ENCODE data around the gene NLGN1.
"Not testable (repeated sequence)": the region's sequence is repeated elsewhere in the genome, so short reads cannot be mapped to it uniquely, and the experiment has no call there.

Gene NLGN1

DNA sequence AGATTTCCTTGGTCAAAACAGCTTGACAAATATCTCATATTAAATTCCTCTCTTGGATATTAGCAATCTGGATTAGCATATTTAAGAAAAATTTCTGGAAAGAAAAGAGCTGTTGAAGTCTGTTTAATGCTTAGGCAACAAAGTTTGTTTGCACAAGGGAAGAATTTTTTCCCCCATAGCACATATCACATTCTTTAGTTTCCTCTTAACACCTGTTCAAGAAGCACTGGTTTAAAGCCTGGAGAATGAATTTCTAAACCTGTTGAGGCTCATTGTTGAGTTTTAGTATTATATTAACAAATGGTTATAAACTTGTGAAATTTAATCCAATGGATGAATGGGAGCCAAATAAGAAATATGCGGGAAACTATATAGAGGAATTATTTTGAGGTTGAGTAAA lies 41.5 kb downstream of the NLGN1 start:
- DNase-seq = no peak

DNA sequence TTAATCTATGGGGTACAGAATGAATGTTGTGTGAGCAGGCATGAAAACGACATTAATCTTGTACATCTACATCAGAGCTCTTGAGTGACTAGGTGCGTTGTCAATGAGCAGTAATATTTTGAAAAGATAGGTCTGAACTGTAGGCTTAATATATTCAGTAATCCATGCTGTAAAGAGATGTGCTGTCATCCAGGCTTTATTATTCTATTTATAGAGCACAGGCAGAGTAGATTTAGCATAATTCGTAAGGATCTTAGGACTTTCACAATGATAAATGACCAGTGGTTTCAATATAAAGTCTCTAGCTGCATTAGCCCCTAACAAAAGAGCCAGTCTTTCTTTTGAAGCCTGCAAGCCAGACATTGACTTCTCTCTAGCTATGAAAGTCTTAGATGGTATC lies 43.0 kb downstream of the NLGN1 start:
- no peak for DNase-seq

DNA sequence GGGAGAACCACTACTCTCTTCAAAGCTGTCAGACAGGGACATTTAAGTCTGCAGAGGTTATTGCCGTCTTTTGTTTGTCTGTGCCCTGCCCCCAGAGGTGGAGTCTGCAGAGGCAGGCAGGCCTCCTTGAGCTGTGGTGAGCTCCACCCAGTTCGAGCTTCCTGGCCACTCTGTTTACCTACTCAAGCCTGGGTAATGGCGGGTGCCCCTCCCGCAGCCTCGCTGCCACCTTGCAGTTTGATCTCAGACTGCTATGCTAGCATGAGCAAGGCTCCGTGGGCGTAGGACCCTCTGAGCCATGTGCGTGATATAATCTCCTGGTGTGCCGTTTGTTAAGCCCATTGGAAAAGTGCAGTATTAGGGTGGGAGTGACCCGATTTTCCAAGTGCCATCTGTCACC lies 54.0 kb downstream of the NLGN1 start:
- not testable (repeated sequence) for DNase-seq

DNA sequence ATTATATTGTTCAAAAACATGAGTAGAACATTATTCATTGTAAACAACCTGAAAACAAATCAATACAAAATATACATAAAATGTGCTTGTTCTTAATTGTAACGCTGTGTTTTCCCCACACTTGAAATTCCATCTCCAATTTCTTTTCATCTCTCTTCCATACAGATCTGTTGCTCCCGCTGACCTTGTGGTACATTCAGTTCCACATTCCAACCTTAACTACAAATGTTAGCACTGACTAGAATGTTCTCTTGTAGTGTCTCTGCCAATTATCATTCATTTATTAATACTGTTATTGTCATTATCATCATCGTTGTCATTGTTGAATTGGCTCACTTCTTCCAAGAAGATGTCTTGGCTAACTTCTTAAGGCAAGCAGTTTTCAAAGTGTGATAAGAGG lies 65.7 kb downstream of the NLGN1 start:
- DNase-seq = no peak

DNA sequence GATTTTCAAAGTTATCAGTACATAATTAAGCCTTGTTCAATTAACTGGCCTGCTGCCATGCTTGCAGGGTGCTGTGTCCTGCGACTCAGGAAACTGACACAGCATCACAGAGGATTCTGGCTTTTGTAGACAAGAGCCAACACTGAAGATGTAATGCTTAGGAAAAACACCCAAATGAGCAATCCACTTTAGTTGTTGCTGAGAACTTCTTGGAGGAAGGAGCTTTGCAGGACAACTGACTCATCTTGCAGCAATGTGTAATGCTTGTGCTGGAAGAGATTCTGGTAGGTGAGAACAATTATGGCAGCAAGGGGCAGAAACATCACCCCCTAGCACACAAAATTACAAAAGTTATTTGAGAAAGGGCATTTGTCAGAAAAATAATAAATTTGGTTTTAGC lies 67.6 kb downstream of the NLGN1 start:
- no peak for DNase-seq

DNA sequence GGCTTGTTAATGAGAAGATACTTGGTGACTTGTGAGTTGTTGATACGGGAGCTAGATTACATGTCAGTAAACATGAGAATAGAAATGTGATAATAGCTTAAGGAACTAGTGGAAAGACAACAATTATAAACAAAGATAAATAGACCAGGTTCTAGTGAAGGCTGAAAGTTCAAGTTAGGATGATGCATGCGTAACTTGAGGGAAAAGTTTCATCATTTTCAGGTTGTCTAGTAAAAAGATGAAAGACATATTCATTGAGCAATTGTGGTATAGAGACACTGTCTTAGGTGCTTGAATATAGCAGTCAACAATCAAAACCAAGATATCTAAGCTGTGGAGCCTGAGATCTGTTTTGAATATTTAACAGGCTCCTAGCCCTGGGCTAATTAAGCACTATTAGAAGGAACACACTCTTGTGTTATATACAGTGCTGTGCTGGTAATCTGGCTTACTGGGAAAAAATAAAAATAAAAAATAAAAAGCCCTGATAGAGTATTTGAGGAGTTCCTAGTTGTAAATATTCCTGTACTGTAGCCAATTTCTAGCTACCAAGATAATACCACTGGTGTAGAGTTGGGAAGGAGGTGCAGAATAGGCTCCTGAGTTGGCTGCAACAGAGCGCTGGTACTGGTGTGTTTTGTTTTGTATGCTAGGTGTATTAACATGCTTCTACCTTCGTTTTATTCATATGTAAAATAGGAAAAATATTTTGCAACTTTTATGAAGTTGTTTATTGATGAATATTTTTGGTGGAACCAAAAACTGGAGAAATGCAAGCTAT lies 68.5 kb downstream of the NLGN1 start:
- no peak for DNase-seq

DNA sequence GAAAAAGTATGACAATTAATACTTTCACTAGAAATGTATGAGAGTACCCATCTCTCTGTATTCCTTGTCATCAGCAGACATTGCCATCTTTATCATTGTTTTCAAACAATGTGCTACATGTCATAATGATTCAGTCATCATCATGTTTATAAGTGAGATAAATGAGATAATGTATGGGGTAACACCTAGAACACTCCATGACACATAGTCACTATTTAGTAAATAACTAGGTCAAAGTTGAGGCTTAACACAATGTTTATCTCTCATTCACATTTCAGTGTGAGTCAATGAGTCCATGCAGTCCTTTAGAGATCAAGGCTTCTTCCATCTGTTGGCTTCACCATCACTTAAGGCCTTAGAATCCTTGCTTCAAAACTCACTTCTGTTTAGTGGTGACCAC lies 70.0 kb downstream of the NLGN1 start:
- DNase-seq = no peak

DNA sequence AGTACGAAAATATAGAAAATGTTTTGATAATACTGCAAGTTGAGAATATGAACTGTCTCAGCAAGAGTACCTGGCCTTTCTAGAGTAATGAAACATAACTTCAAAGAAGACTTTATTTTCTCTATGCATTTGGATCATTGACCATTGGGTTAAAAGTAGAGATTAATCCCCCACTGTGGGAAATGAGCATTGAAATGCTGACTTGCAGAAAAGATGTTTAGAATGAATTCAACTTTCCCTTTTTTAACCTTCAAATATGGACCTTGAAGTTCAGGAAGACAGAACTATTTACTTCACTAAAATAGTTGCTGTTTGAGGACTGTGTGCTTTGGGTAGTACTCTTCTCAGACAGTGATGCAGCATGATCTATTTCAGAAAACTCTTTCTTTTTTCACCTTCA lies 75.7 kb downstream of the NLGN1 start:
- DNase-seq = no peak

DNA sequence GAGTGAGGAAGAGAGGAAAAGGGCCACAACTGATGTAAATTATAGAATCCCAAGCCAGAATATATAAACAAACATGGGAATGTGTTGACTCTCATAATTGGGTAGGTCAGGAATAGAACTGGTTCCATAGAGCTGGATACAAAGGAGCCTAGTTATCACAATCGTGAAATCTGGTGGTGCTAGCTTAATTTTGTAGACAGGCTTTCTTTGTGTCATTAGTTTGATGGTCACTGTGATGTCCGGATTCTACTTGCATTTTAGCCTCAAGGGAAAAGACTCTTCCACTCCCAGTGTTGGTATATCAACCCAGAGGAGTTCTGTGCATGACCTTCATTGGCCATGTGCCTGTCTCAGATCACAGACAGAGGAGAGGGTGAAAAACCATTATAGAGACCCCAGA lies 81.8 kb downstream of the NLGN1 start:
- no peak for DNase-seq

DNA sequence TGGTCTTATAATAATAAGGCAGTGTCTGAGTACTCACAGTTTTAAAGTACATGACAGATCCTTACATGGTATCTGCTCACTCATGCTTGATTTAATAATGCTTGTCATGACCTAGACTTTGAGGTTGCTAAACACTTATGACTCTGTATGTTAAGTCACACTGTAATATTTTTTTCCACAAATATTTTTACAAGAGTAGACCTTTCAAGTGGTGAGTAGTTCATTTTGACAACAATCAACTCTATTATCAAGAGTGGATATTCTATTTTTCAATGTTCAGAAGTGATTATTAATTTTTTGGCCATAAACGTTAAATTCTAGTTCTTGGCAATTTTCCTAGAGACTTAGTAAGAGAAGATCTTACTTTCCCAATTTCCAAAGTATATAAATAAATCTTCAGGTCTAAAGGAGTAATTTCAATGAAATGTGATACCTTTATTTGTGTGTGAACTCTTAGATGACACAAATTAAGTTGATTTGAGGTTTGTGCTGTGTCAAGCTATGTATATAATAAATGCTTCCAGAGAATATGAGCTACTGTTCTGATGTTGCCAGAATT lies 104.5 kb downstream of the NLGN1 start:
- no peak for DNase-seq

DNA sequence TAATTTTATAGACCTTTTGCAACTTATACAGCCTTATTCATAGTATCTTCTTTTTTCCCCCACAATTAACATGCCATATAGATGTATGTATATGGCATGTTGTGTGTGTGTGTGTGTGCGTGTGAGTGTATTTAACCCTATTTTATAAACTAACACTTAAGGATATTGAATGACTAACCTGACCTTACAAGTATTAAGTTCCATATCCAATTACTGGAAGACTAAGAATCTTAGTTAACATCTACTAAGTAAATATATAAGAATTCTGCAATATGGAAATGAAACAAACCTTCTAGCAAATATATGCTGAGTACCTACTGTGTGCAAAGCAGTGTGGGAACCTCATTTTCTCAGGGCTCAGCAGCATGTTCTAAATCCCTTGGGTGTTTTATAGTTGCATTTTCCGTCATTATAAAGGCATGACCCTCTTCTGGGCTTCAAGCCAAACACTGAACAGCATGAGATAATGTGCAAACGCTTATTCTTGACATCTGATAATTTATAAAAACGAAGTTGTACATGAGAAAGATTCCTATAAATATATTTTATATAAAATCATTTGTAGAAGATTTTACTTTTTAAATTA lies 105.5 kb downstream of the NLGN1 start:
- no peak for DNase-seq

DNA sequence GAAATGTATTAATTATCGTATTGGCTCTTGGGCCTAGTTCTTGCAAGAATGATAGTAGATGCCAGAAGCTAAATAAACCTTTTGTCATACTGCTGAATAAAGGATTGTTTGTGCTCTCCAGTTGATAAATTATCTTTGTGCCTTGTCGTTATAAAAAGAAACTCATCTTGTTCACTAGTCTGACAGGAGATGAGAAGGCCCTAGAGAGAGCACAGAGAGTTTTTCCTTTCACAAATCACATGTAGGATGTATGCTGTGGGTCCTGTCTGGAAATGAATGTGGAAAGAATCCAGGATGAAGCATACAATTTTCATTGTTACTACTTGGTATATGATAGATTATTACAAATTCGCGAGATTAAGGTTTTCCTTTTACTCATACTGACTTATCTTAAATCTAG lies 113.0 kb downstream of the NLGN1 start:
- no peak for DNase-seq

DNA sequence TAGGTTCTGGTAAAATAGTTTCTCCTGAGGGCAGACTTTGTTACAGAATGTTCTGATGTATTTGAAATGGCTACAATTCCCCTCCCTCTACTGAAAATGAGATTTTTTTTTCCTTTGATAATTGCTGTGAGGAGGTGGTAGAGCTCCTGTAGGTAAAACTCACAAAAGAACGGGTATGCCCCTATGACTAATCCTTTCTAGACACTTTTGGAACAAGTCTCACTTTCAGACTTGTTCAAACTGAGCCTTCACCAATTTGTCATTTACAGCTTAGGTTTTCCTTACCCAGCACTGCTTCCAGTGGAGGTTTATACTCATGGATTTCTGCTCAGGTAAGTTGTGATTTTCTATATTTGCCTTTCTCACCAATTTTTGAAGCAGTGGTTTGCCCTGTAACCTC lies 115.6 kb downstream of the NLGN1 start:
- DNase-seq = no peak

DNA sequence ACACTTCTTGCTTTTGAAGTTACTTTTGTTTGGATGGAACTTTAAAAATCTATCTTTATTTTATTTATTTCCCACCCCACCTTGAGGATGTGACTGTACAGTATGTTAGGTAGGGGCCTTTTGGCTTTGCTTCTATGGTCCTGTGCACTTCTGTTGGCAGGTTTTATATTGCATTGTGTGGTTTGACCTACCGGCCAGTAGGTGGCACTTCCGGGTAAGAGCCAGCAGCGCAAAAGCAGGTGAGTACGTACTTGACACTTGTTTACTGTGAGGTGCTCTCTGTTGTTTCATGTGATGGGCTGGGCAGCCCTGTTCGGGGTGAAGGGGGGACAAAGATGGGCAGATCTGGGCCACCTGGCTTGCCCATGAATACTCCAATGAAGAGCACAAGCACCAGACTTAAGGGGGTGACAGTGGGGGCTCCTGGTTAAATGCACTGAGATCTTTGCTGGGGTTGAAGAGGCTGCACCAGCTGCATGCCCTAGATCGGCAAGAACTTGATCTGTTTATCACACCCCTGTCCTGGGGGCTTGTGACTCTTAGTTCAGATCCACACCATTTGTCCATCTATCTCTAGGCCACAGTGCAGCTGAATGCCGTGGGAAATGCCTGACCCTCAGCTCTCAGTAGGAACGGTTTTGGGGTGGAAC lies 131.6 kb downstream of the NLGN1 start:
- DNase-seq = peak; percentile 9

DNA sequence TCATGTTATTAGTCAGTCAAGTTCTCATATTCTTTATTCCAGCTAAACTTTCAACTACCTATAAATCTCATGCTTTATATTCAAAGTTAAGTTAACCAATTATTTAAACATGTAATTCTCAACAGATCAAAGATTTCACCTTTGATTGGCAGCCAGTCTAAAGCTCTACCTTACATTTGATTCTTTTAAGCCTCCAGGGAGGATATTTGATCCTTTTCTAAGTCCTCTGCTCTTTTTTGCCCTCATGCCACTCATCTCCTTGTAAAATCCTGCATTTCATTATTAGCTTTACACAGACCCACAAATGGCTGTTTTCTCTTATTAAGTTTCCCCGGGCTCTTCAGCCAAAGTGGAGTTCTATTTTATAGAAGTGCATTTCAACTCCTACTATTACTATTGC lies 134.1 kb downstream of the NLGN1 start:
- no peak for DNase-seq

DNA sequence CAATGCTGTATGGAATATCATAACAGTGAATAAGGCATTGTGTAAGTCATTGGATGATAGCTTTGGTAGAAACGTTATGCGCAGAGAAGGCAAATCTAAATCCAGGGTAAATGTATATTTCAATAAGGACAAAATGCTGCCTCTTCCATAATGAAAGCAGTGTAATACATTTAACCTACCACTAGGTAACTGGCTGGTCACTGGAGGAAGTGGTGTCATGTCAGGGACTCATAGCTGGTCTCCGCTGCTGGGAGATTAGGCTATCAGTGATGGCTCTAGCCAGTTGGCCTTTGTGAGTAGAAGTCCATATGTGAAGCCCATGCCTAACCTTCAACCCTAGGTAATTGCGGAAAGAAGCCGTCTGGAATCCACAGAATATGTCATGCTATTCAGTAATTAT lies 140.9 kb downstream of the NLGN1 start:
- DNase-seq = no peak

DNA sequence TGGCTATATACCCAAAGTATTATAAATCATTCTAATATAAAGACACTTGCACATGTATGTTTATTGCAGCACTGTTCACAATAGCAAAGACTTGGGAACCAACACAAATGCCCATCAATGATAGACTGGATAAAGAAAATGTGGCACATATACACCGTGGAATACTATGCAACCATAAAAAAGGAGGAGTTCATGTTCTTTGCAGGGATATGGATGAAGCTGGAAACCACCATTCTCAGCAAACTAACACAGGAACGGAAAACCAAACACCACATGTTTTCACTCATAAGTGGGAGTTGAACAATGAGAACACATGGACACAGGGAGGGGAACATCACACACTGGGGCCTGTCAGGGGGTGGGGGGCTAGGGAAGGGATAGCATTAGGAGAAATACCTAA lies 148.0 kb downstream of the NLGN1 start:
- not testable (repeated sequence) for DNase-seq

DNA sequence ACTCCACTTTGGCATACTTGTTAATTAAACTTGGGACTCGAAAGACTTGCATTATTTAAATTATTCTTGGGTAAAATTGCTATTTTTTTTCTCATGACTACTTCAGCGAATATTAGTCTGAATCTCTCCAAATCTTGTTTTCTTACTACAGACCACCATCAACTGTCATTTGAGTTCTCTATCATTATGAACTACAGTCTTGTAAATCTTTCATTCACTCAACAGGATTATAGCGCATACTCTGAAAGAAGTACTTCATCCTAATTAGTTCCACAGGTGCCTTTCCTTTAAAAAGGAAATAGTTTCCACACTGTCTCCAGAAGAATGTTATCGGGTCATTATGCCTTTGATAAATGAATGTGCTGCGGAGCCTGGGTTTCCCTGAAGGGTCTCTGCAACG lies 149.5 kb downstream of the NLGN1 start:
- no peak for DNase-seq

DNA sequence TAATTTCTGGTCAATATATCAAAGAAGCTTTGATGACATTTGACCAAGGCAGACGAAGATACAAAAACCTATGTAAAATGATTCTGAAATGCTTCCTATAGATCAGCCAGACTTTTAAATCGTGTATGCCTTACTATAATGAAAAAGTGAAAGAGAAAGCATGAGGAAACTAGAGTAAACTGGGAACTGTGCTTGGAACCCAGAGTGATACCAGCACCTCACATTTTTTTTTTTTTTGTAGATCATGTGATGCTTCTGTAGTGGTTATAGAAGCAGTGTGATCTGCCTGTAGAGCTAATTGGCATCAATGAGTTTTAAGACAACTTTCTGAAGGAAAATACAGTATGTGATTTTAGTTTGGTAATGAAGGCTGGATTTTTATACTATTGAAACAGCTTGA lies 150.7 kb downstream of the NLGN1 start:
- no peak for DNase-seq

DNA sequence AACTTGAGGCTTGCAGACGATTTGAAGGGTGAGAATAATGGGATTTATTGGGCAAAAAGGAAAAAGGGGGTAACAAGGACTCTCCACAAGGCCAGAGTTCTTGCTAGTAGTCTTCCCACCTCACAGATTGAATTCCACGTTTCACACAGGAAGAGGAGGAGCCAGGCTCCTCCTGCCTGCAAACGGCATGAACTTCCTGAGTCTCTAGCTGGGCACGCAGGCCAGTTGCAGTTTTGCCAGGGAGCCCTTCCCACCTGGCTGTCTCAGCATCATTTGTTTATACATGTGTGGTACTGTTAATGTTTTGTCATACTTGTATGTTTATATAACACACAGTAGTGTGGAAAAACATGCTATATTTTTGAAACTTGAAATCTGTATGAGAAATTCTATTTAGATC lies 155.0 kb downstream of the NLGN1 start:
- no peak for DNase-seq

DNA sequence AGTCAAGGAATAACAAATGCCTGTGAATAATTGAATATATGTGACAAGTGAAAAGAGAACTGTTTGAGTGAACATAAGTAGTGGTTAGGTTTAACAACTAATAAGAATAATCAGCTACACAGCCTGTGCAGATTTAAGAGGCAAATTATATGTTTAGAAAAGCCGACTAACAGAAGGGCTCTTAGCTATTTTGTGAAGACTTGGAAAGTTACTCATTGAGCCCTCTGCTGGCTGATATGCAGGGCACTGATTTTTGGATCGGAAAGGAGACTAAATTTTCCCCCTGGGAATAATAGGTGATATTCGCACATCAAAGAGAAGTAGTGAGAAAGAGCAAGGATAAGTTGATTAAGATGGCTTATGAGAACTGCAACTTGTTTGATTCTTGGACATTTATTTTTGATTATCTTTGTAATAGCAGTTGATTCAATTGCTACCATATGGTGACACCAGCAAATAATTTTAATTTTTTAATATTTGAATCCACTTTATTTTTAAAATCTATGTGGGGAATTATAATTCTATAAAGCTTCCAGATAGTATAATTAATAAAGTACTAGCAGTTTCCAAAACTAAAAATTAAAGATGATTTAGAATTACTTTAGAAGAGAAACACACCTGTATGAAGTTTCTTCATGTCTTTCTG lies 156.2 kb downstream of the NLGN1 start:
- DNase-seq = no peak

DNA sequence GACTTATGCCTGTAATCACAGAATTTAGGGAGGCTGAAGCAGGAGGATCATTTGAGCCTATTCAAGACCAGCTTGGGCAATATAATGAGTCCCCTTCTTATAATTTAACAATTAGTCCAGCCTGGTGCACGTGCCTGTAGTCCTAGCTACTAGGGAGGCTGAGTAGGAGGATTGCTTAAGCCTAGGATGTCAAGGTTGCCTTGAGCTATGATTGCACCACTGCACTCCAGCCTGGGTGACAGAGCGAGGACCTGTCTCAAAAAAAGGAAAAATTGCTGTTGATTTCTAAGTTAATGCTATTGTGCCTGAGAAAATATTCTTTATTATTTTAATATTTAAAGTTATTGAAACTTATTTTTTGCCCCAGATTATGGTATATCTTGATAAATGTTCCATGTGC lies 159.0 kb downstream of the NLGN1 start:
- DNase-seq = no peak

DNA sequence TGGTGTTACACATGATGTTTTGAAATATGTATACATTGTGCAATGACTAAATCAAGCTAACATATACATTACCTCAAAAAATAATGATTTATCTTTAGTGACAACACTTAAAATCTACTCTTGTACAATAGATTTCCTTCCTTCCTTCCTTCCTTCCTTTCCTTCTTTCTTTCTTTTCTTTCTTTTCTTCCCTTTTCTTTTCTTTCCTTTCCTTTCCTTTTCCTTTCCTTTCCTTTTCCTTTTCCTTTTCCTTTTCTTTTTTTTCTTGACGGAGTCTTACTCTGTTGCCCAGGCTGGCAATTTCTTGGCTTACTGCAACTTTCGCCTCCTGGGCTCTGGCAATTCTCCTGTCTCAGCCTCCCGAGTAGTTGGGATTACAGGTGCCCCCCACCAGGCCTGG lies 170.5 kb downstream of the NLGN1 start:
- no peak for DNase-seq

DNA sequence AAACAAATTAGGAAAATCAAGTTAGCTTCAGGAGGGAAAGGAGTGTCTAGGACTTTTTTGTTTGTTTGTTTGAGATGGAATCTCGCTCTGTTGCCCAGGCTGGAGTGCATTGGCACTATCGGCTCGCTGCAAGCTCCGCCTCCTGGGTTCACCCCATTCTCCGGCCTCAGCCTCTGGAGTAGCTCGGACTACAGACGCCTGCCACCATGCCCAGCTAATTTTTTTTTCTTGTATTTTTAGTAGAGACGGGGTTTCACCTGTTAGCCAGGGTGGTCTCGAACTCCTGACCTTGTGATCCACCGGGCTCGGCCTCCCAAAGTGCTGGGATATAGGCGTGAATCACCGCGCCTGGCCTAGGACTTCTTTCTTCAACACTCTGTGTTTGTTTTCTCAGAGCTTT lies 171.1 kb downstream of the NLGN1 start:
- DNase-seq = no peak

Measured in activated CD4-positive, alpha-beta T cell treated with anti-CD3 and anti-CD28 coated beads, Interleukin-2, amount 50 U/mL, for 16 hours (primary cell).